CD14-positive monocyte (primary cell): ENCODE measurements around the gene SH3BGRL2. TPM values are rescaled to one million over a fixed set of nuclear protein-coding genes. Genes with fewer than 3 reads are reported as not detected.

Experiments
- DNase-seq, 3 donors: peaks; one replicate each; pipeline ENCODE4 v3.0.0-alpha.2; 2011 to 2022
- H2AFZ ChIP-seq: 2 replicates; pipeline ENCODE4 v1.6.0; 2012; ENCODE audit warnings: mild to moderate bottlenecking, low read depth, low read length, inconsistent platforms; ENCODE audit not compliant: insufficient read depth, poor library complexity, severe bottlenecking
- H3K27ac ChIP-seq, 2 donors: 1 replicate in 1 of 2; 2 replicates in 1 of 2; pipeline ENCODE4 v1.5.1; 2012 to 2013; ENCODE audit warnings: low read length in 2 of 2, control low read depth in 1 of 2, inconsistent platforms in 1 of 2, low read depth in 1 of 2, mild to moderate bottlenecking in 1 of 2
- H3K27me3 ChIP-seq, 2 donors: one replicate each; pipeline versions ENCODE4 v1.6.0 to v1.6.1; 2011 to 2013; ENCODE audit warnings: low read length in 2 of 2; ENCODE audit not compliant: control insufficient read depth in 2 of 2, insufficient read depth in 2 of 2
- H3K36me3 ChIP-seq, 2 donors: replicated peaks in 1 of 2; 1 replicate in 1 of 2; 2 replicates in 1 of 2; pipeline versions ENCODE4 v1.5.1 to v1.6.1; 2012 to 2013; ENCODE audit warnings: low read length in 2 of 2, control low read depth in 1 of 2, inconsistent platforms in 1 of 2, mild to moderate bottlenecking in 1 of 2; ENCODE audit not compliant: insufficient read depth in 2 of 2, control insufficient read depth in 1 of 2
- H3K4me1 ChIP-seq, 2 donors: 1 replicate in 1 of 2; 2 replicates in 1 of 2; pipeline versions ENCODE4 v1.5.1 to v1.6.1; 2012 to 2013; ENCODE audit warnings: low read length in 2 of 2, control low read depth in 1 of 2, inconsistent platforms in 1 of 2, mild to moderate bottlenecking in 1 of 2, moderate library complexity in 1 of 2; ENCODE audit not compliant: insufficient read depth in 2 of 2, control insufficient read depth in 1 of 2
- H3K4me2 ChIP-seq: replicated peaks from 2 replicates; pipeline ENCODE3; 2012; ENCODE audit warnings: low read length, moderate library complexity, mild to moderate bottlenecking; ENCODE audit not compliant: poor library complexity, severe bottlenecking; ENCODE audit errors: extremely low read depth
- H3K4me3 ChIP-seq, 3 experiments: fragments of 200-600 bp in 1 of 3; sonication (generic) in 1 of 3; replicated peaks in 1 of 3; 1 replicate in 2 of 3; 2 replicates in 1 of 3; pipeline ENCODE4 v1.5.1; 2011 to 2013; ENCODE audit warnings: low read length in 3 of 3, mild to moderate bottlenecking in 3 of 3, control low read depth in 2 of 3, low read depth in 2 of 3, inconsistent platforms in 1 of 3, moderate library complexity in 1 of 3
- H3K79me2 ChIP-seq: 2 replicates; pipeline ENCODE4 v1.6.0; 2012; ENCODE audit warnings: mild to moderate bottlenecking, control low read depth, inconsistent platforms, low read length, moderate library complexity; ENCODE audit not compliant: insufficient read depth
- H3K9ac ChIP-seq: 2 replicates; pipeline ENCODE4 v1.6.0; 2017; ENCODE audit warnings: low read length, mild to moderate bottlenecking; ENCODE audit not compliant: insufficient read depth, poor library complexity, severe bottlenecking
- H3K9me3 ChIP-seq, 2 donors: replicated peaks in 1 of 2; 1 replicate in 1 of 2; 2 replicates in 1 of 2; pipeline versions ENCODE4 v1.5.1 to v1.6.1; 2012 to 2013; ENCODE audit warnings: low read length in 2 of 2, control low read depth in 1 of 2; ENCODE audit not compliant: control insufficient read depth in 1 of 2, insufficient read depth in 1 of 2
- H4K20me1 ChIP-seq: 2 replicates; pipeline ENCODE4 v1.6.0; 2012; ENCODE audit warnings: mild to moderate bottlenecking, low read length, control low read depth, moderate library complexity; ENCODE audit not compliant: insufficient read depth
- H3K27ac Mint-ChIP-seq, 7 donors: one replicate each; pipeline ENCODE4 v1.8.0; 2020; ENCODE audit warnings: mild to moderate bottlenecking in 7 of 7, mixed read lengths in 7 of 7, moderate library complexity in 6 of 7, inconsistent platforms in 2 of 7
- H3K27me3 Mint-ChIP-seq, 3 donors: one replicate each; pipeline ENCODE4 v1.8.0; 2021 to 2022; ENCODE audit warnings: low read depth in 3 of 3, mild to moderate bottlenecking in 3 of 3, mixed read lengths in 3 of 3, moderate library complexity in 3 of 3, inconsistent platforms in 1 of 3
- H3K36me3 Mint-ChIP-seq, 2 donors: one replicate each; pipeline ENCODE4 v1.8.0; 2020; ENCODE audit warnings: mixed read lengths in 2 of 2, inconsistent platforms in 1 of 2, mild to moderate bottlenecking in 1 of 2
- H3K4me1 Mint-ChIP-seq: one replicate; pipeline ENCODE4 v1.8.0; 2020; ENCODE audit warnings: mild to moderate bottlenecking, mixed read lengths
- H3K4me3 Mint-ChIP-seq, 2 donors: one replicate each; pipeline ENCODE4 v1.8.0; 2020; ENCODE audit warnings: mild to moderate bottlenecking in 2 of 2, mixed read lengths in 2 of 2, moderate library complexity in 1 of 2
- H3K9me3 Mint-ChIP-seq, 7 donors: one replicate each; pipeline ENCODE4 v1.8.0; 2020 to 2022; ENCODE audit warnings: mixed read lengths in 7 of 7, mild to moderate bottlenecking in 6 of 7, moderate library complexity in 6 of 7, inconsistent platforms in 2 of 7
- CTCF ChIP-seq: fragments of 200-600 bp; IDR thresholded peaks from one replicate; pipeline ENCODE4 v1.8.0; 2022; ENCODE audit warnings: antibody characterized with exemption, mild to moderate bottlenecking
- WGBS: methylation state at CpG from one replicate; pipeline ENCODE4 v1.1.5; 2013; ENCODE audit warnings: missing lambda C conversion rate; ENCODE audit not compliant: insufficient coverage; 5-methylcytosine and 5-hydroxymethylcytosine counted together
- intact Hi-C, 2 donors: fragments of 100-400 bp; cut with micrococcal nuclease; formaldehyde crosslinking; loops; one replicate each; pipeline versions ENCODE4 v1.15.0 to v1.15.1; 2023
- polyA minus RNA-seq: library from RNA; depleted of rRNA, polyadenylated mRNA; stranded (reverse); fragments of >200 nt; gene quantifications from 2 replicates; pipeline ENCODE4 v1.2.3, GENCODE V29; 2012
- polyA plus RNA-seq, 3 donors: library from polyadenylated mRNA; depleted of rRNA in 1 of 3; unstranded in 2 of 3; stranded (reverse) in 1 of 3; fragments of 300-500 nt in 2 of 3; fragments of >200 nt in 1 of 3; fragmentation: Illumina TruSeq in 2 of 3; gene quantifications; 1 replicate in 2 of 3; 2 replicates in 1 of 3; pipeline ENCODE4 v1.2.3, GENCODE V29; 2012 to 2021
- total RNA-seq, 12 experiments: library from RNA in 1 of 12; stranded (reverse) in 1 of 12; fragments of 120-200 nt in 1 of 12; gene quantifications; one replicate each; pipeline ENCODE4 v1.2.4 and lab custom pipeline; 2013 to 2026; ENCODE audit warnings: mixed read lengths in 6 of 12, inconsistent platforms in 1 of 12

The SH3BGRL2 gene
- total RNA-seq (2013): 1.1 TPM
- polyA plus RNA-seq (under 1 TPM; 0.03 to 0.30 (median 0.28) TPM), polyA minus RNA-seq (under 0.01 and 0.16 TPM in 2 replicates), total RNA-seq (lab: John Stamatoyannopoulos, UW) (0.08 to 18.4 (median 0.58) reads per million in 11 experiments)

- no peak within 1 kb of the TSS for H3K27ac Mint-ChIP-seq
- peak in 2 of 3 donors; percentile 10 to 20 for DNase-seq
- WGBS: under 1% methylated on average over 68 of the region's 72 CpGs
- no peaks in the 10 kb centered on the region for H3K79me2 ChIP-seq
- H3K9me3 Mint-ChIP-seq: peaks cover 0 to 6% (median 0%) of the 10 kb centered on the region in 7 donors
- H3K27me3 ChIP-seq: peaks cover 28 to 46% of the 10 kb centered on the region in 2 donors
- H3K4me1 ChIP-seq: peaks cover 10 to 13% of the 10 kb centered on the region in 2 donors
- peak within 1 kb of the TSS; percentile 88 for H3K4me2 ChIP-seq
- no peaks in the 10 kb centered on the region for H3K9me3 ChIP-seq
- no peak within 1 kb of the TSS for H3K27ac ChIP-seq
- peak within 1 kb of the TSS; percentile 82 for H2AFZ ChIP-seq
- H3K9ac ChIP-seq: peak within 1 kb of the TSS; percentile 45
- no peaks in the 10 kb centered on the region for H3K36me3 ChIP-seq
- peaks cover 15% of the 10 kb centered on the region for H3K4me1 Mint-ChIP-seq
- H4K20me1 ChIP-seq: no peaks in the 10 kb centered on the region
- peaks cover 0 to 3% of the 10 kb centered on the region in 2 donors for H3K36me3 Mint-ChIP-seq
- H3K27me3 Mint-ChIP-seq: peaks cover 20 to 38% (median 29%) of the 10 kb centered on the region in 3 donors
- no peak for TF ChIP-seq CTCF
- peak within 1 kb of the TSS; percentile 49 to 78 (median 56) for H3K4me3 ChIP-seq
- intact Hi-C loops: no loop called here
- H3K4me3 Mint-ChIP-seq: peak within 1 kb of the TSS; percentile 81 to 99
These were observed at the start of gene SH3BGRL2 for GRCh38 chr6:79630883-79631692. Gene SH3BGRL2, plus strand, starts transcription at chr6:79631329. Its CDS starts 133 bp downstream, at chr6:79631462.

DNA sequence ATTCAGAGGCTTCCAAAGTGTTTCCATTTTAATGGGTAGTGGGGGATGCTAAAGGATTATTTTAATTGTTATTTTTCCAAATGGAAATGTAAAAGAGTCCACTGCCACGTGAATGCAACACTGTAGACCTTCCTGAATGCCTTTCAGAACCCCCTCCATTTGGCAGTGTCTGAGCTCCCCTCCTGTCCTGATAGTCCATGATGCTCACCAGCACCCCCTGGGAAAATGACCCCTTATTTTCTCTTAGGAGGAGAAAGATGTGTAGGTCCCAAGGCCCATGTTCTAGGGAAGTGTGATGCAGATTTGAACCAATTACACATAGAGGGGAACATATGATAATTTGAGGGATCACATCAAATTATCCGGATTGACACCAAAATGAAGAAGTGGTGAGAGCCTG, 46.8 kb upstream of the SH3BGRL2 start:
- H3K36me3 ChIP-seq: no peaks in the 10 kb centered on the region
- H3K27me3 ChIP-seq: no peaks in the 10 kb centered on the region
- Mint-ChIP-seq H3K4me3 (no peak overlapping the region), H3K9me3 (peaks cover 4 to 17% (median 13%) of the 10 kb centered on the region in 7 donors), H3K27me3 (peaks cover 0 to 3% (median 0%) of the 10 kb centered on the region in 3 donors), H3K36me3 (no peaks in the 10 kb centered on the region), H3K27ac (no peak overlapping the region), H3K4me1 (no peaks in the 10 kb centered on the region)
- H3K27ac ChIP-seq: no peak overlapping the region
- H3K9me3 ChIP-seq: no peaks in the 10 kb centered on the region
- H3K4me1 ChIP-seq: no peaks in the 10 kb centered on the region
- intact Hi-C loops: no loop called here
- DNase-seq: no peak
- no peak for TF ChIP-seq CTCF
- H4K20me1 ChIP-seq: no peaks in the 10 kb centered on the region
- 89% methylated on average over 1 of the region's 2 CpGs for WGBS
- no peak overlapping the region for H2AFZ ChIP-seq
- H3K79me2 ChIP-seq: no peaks in the 10 kb centered on the region
- no peak overlapping the region for H3K4me2 ChIP-seq
- H3K4me3 ChIP-seq: no peak overlapping the region
- H3K9ac ChIP-seq: no peak overlapping the region
